ENCODE results near the gene CLSTN1. TPM values are rescaled to one million over a fixed set of nuclear protein-coding genes. Genes with fewer than 3 reads are reported as not detected.

CLSTN1 gene
- total RNA-seq, 1 experiment from 2014 or later = 119 TPM

- H3K36me3 Mint-ChIP-seq = peaks cover 19% of the 10 kb centered on the region
- no peak for DNase-seq (ENCODE audit: low spot score)
- no peak overlapping the region for H3K4me3 Mint-ChIP-seq
- peaks cover 23% of the 10 kb centered on the region for H3K4me1 Mint-ChIP-seq
- ChIA-PET POLR2A (no interaction called here), CTCF (interaction anchor here (0.6 kb wide), 1 partner anchor 69 kb away, joined by 4 read pairs; no protein-coding TSS in a partner anchor)
- H3K27ac Mint-ChIP-seq = no peak overlapping the region
- H3K9me3 Mint-ChIP-seq = peaks cover 8% of the 10 kb centered on the region
- no peaks in the 10 kb centered on the region for H3K27me3 Mint-ChIP-seq (ENCODE audit: low read depth)
- no peak for ATAC-seq
- TF ChIP-seq ZBTB21 (CRISPR knock-in tag; IDR thresholded peaks at IDR 0.05; ENCODE audit: borderline replicate concordance) = no peak
- no peak for TF ChIP-seq ZNF671 (CRISPR knock-in tag; IDR thresholded peaks at IDR 0.05)
- no peak for TF ChIP-seq E2F1 (CRISPR knock-in tag; IDR thresholded peaks at IDR 0.05)
- no peak for TF ChIP-seq ZNF121 (CRISPR knock-in tag; IDR thresholded peaks at IDR 0.05)
- no peak for TF ChIP-seq CBFB (CRISPR knock-in tag; IDR thresholded peaks at IDR 0.05; ENCODE audit: low read depth)
- TF ChIP-seq SMAD4 (CRISPR knock-in tag; IDR thresholded peaks at IDR 0.05) = no peak
- TF ChIP-seq IRF2 (CRISPR knock-in tag; IDR thresholded peaks at IDR 0.05; ENCODE audit: borderline replicate concordance, low read depth) = no peak
- no peak for TF ChIP-seq NR1H2 (CRISPR knock-in tag; IDR thresholded peaks at IDR 0.05)
- TF ChIP-seq E2F5 (CRISPR knock-in tag; IDR thresholded peaks at IDR 0.05) = no peak
- no peak for TF ChIP-seq AR (CRISPR knock-in tag; IDR thresholded peaks at IDR 0.05)
Measured at GRCh38 chr1:9855186-9855585, 31.4 kb upstream of the CLSTN1 start.

- no peak overlapping the region for H3K4me3 Mint-ChIP-seq
- DNase-seq (ENCODE audit: low spot score) (no peak), ATAC-seq (no peak)
- H3K4me1 Mint-ChIP-seq = peaks cover 18% of the 10 kb centered on the region
- no peak overlapping the region for H3K27ac Mint-ChIP-seq
- H3K36me3 Mint-ChIP-seq = peaks cover 15% of the 10 kb centered on the region
- no peaks in the 10 kb centered on the region for H3K27me3 Mint-ChIP-seq (ENCODE audit: low read depth)
- TF ChIP-seq ERG (CRISPR knock-in tag; IDR thresholded peaks at IDR 0.05) (no peak), ZBTB43 (CRISPR knock-in tag; IDR thresholded peaks at IDR 0.05) (no peak), USF2 (CRISPR knock-in tag; IDR thresholded peaks at IDR 0.05) (no peak), ZNF121 (CRISPR knock-in tag; IDR thresholded peaks at IDR 0.05) (no peak), TEAD4 (CRISPR knock-in tag; IDR thresholded peaks at IDR 0.05) (no peak)
- ChIA-PET CTCF (interaction anchor here (0.7 to 1.6 kb wide), 3 partner anchors 26 to 132 kb away, joined by 3 to 6 read pairs (median 6); no protein-coding TSS in a partner anchor), POLR2A (no interaction called here)
- H3K9me3 Mint-ChIP-seq = peaks cover 8% of the 10 kb centered on the region
Measured at GRCh38 chr1:9853249-9853595, 29.5 kb upstream of the CLSTN1 start.
